ENCODE data around the gene LPP. TPM values are rescaled to one million over a fixed set of nuclear protein-coding genes. Genes with fewer than 3 reads are reported as not detected.
A peak's percentile ranks its signal among the peaks of the same experiment; 100 is the strongest.

LPP gene
- total RNA-seq, 4 donors from 2014 or later: 56.0 to 65.7 (median 58.1) TPM

- H3K9me3 ChIP-seq: no peaks in the 10 kb centered on the region
- DNase-seq (no peak), ATAC-seq (no peak)
- no peaks in the 10 kb centered on the region for H3K36me3 ChIP-seq
- no peaks in the 10 kb centered on the region for H3K27me3 ChIP-seq
- in situ Hi-C loops (cut with MboI; ENCODE audit: low sequenced_read_pairs in 4 of 4) (no loop called here), intact Hi-C loops (cut with DNase I; ENCODE audit: low total_unique reads) (no loop called here)
- H3K4me1 ChIP-seq: peaks cover 4 to 5% of the 10 kb centered on the region in 2 donors
- H3K4me3 ChIP-seq: no peak overlapping the region
- H3K27ac ChIP-seq: no peak overlapping the region
- TF ChIP-seq POLR2A (IDR thresholded peaks at IDR 0.05) (no peak), CTCF (IDR thresholded peaks at IDR 0.05 in 4 of 5, conservative IDR thresholded peaks at IDR 0.05 in 1 of 5) (no peak)
Measured at GRCh38 chr3:188729422-188729821, 575.5 kb downstream of the LPP start.

GRCh38 chr3:188734395-188734794 lies 580.4 kb downstream of the LPP start:
- Histone ChIP-seq H3K27ac (no peak overlapping the region), H3K36me3 (no peaks in the 10 kb centered on the region), H3K4me3 (no peak overlapping the region), H3K27me3 (no peaks in the 10 kb centered on the region), H3K4me1 (peaks cover 4 to 12% of the 10 kb centered on the region in 2 donors), H3K9me3 (no peaks in the 10 kb centered on the region)
- TF ChIP-seq POLR2A (IDR thresholded peaks at IDR 0.05) (no peak), CTCF (IDR thresholded peaks at IDR 0.05 in 4 of 5, conservative IDR thresholded peaks at IDR 0.05 in 1 of 5) (no peak)
- peak in 1 of 2 donors; percentile 30 for ATAC-seq
- in situ Hi-C loops (cut with MboI; ENCODE audit: low sequenced_read_pairs in 4 of 4): no loop called here
- no peak for DNase-seq
- intact Hi-C loops (cut with DNase I; ENCODE audit: low total_unique reads): no loop called here

- Histone ChIP-seq H3K4me3 (no peak overlapping the region), H3K4me1 (peaks cover 20 to 22% of the 10 kb centered on the region in 2 donors), H3K9me3 (no peaks in the 10 kb centered on the region), H3K36me3 (no peaks in the 10 kb centered on the region), H3K27ac (no peak overlapping the region), H3K27me3 (no peaks in the 10 kb centered on the region)
- intact Hi-C loops (cut with DNase I; ENCODE audit: low total_unique reads): no loop called here
- in situ Hi-C loops (cut with MboI; ENCODE audit: low sequenced_read_pairs in 4 of 4): no loop called here
- TF ChIP-seq POLR2A (IDR thresholded peaks at IDR 0.05): no peak
- TF ChIP-seq CTCF (IDR thresholded peaks at IDR 0.05 in 4 of 5, conservative IDR thresholded peaks at IDR 0.05 in 1 of 5): no peak
- no peak for ATAC-seq
- DNase-seq: no peak
Measured at GRCh38 chr3:188739511-188739910, 585.6 kb downstream of the LPP start.

GRCh38 chr3:188740010-188740409 lies 586.1 kb downstream of the LPP start:
- ATAC-seq (no peak), DNase-seq (no peak)
- no peak overlapping the region for H3K27ac ChIP-seq
- in situ Hi-C loops (cut with MboI; ENCODE audit: low sequenced_read_pairs in 4 of 4) (no loop called here), intact Hi-C loops (cut with DNase I; ENCODE audit: low total_unique reads) (no loop called here)
- H3K4me1 ChIP-seq: peaks cover 20 to 25% of the 10 kb centered on the region in 2 donors
- no peaks in the 10 kb centered on the region for H3K9me3 ChIP-seq
- TF ChIP-seq POLR2A (IDR thresholded peaks at IDR 0.05) (no peak), CTCF (IDR thresholded peaks at IDR 0.05 in 4 of 5, conservative IDR thresholded peaks at IDR 0.05 in 1 of 5) (no peak)
- H3K36me3 ChIP-seq: no peaks in the 10 kb centered on the region
- H3K27me3 ChIP-seq: no peaks in the 10 kb centered on the region
- H3K4me3 ChIP-seq: no peak overlapping the region

Measured in gastrocnemius medialis (tissue), 4 donors.